Esophagus muscularis mucosa (tissue), 4 donors: ENCODE data around the gene RNF19B. TPM values are rescaled to one million over a fixed set of nuclear protein-coding genes. Genes with fewer than 3 reads are reported as not detected.
"Not testable (repeated sequence)": the region's sequence is repeated elsewhere in the genome, so short reads cannot be mapped to it uniquely, and the experiment has no call there.

ENCODE experiments used
- DNase-seq: peaks from one replicate; pipeline ENCODE4 v3.0.0-alpha.2; 2017; ENCODE audit errors: extremely low spot score
- H3K27ac ChIP-seq, 4 donors: fragments of 200-600 bp; sonication (generic); replicated peaks in 1 of 4; 1 replicate in 3 of 4; 2 replicates in 1 of 4; pipeline ENCODE4 v1.5.1; 2016 to 2019; ENCODE audit warnings: mild to moderate bottlenecking in 1 of 4
- H3K27me3 ChIP-seq, 4 donors: fragments of 200-600 bp; sonication (generic); one replicate each; pipeline versions ENCODE4 v1.5.1 to v1.6.0; 2016 to 2019
- H3K36me3 ChIP-seq, 4 donors: fragments of 200-600 bp; sonication (generic); one replicate each; pipeline ENCODE4 v1.5.1; 2016 to 2019
- H3K4me1 ChIP-seq, 4 donors: fragments of 200-600 bp; sonication (generic); one replicate each; pipeline ENCODE4 v1.5.1; 2016 to 2019
- H3K4me3 ChIP-seq, 4 donors: fragments of 200-600 bp; sonication (generic); 1 replicate in 2 of 4; 2 replicates in 2 of 4; pipeline ENCODE4 v1.5.1; 2016 to 2019; ENCODE audit warnings: mild to moderate bottlenecking in 4 of 4, moderate library complexity in 1 of 4
- H3K9me3 ChIP-seq, 4 donors: fragments of 200-600 bp; sonication (generic); 1 replicate in 3 of 4; 2 replicates in 1 of 4; pipeline ENCODE4 v1.5.1; 2016 to 2019
- EP300 ChIP-seq: sonication (generic); formaldehyde crosslinking; IDR thresholded peaks from one replicate; pipeline ENCODE4 v1.6.1; 2017; ENCODE audit warnings: antibody characterized with exemption
- POLR2A ChIP-seq: fragments of 450-650 bp; IDR thresholded peaks from one replicate; pipeline ENCODE4 v1.6.1; 2017; ENCODE audit warnings: antibody characterized with exemption, moderate library complexity, mild to moderate bottlenecking, low read depth
- POLR2AphosphoS5 ChIP-seq, 2 donors: sonication (generic); formaldehyde crosslinking; IDR thresholded peaks; one replicate each; pipeline ENCODE4 v1.6.1; 2017; ENCODE audit warnings: antibody characterized with exemption in 2 of 2
- WGBS: methylation state at CpG from one replicate; pipeline ENCODE4 v1.1.5; 2018; 5-methylcytosine and 5-hydroxymethylcytosine counted together
- intact Hi-C: fragments of 100-400 bp; cut with DNase I; formaldehyde crosslinking; loops from one replicate; pipeline ENCODE4 v1.15.1; 2023
- total RNA-seq, 4 donors: library from RNA; depleted of rRNA; stranded (reverse); fragments of >200 nt; gene quantifications; one replicate each; pipeline versions ENCODE4 v1.1.0 to v1.2.1, GENCODE V29; 2016
- TF ChIP-seq, protein P1 (sequence below), 3 experiments: fragments of 200-600 bp in 2 of 3; fragments of 450-650 bp in 1 of 3; sonication (generic) in 2 of 3; IDR thresholded peaks; one replicate each; pipeline ENCODE4 v1.5.1; 2017 to 2019; ENCODE audit warnings: antibody characterized with exemption in 3 of 3, mild to moderate bottlenecking in 2 of 3, moderate library complexity in 1 of 3

Gene RNF19B
- total RNA-seq, 4 donors from 2014 or later = 16.2 to 32.3 (median 22.7) TPM

DNA sequence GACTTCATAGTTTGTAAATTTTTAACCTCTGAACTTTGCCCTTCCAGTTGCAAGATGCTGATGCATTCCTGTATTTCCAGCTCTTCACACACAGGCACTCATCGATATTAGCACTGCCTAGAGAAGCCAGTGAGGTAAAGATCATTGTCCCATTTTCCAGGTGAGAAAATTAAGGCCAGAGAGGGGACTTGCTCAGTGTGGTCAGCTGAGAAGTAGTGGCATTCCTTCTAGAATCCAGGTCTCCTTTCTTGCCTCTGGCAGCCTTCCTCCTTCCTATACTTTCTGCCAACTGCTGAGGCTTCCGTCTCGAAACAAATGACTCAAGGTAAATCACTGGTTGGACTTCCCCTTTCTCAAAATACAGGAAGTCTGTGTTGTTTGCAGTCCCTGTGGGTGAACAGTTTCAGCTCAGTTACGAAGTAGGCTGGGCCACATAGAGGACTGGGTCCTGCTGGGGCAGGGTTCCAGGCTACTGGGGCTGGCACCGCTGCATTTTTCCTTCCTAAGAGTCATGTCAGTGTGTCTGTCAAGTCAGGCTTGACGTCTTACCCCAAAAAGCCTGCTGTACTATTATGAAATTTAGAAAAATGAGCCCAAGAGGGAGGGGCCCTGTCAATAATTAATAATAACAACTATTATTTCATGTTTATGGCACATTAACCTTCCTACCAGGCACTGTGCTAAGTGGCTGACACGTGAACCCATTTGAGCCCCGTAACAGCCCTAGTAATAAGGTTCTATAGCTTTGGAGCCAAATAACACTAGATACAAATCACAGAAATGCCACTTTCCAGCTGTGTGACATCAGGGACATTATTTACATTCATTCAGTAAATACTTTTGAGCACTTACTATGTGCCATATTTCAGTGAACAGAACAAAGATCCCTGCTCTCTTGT lies 16.6 kb upstream of the RNF19B start:
- TF ChIP-seq POLR2A (no peak), POLR2AphosphoS5 (IDR thresholded peaks at IDR 0.05) (peak; percentile 69 to 73)
- intact Hi-C loops = no loop called here
- Histone ChIP-seq H3K9me3 (no peaks in the 10 kb centered on the region), H3K4me3 (no peak overlapping the region), H3K27me3 (no peaks in the 10 kb centered on the region), H3K36me3 (no peaks in the 10 kb centered on the region), H3K27ac (peak overlapping the region; percentile 46 to 59 (median 52)), H3K4me1 (peaks cover 0 to 30% (median 12%) of the 10 kb centered on the region in 4 donors)
- DNase-seq = no peak
- WGBS = 47% methylated on average over 8 of the region's 8 CpGs

DNA sequence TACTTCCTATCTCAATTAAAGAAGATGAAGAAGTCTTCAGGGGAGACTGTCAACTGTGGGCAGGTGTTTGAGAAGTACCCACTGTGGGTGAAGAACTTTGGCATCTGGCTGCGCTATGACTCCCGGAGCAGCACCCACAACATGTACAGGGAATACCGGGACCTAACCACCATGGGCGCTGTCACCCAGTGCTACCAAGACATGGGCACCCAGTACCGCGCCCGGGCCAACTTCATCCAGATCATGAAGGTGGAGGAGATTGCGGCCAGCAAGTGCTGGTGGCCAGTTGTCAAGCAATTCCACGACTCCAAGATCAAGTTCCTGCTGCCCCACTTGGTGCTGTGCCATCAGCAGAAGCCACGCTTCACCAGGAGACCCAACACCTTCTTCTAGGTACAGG lies 15.5 kb upstream of the RNF19B start:
- Histone ChIP-seq H3K27ac (no peak overlapping the region), H3K36me3 (no peaks in the 10 kb centered on the region), H3K9me3 (no peaks in the 10 kb centered on the region), H3K27me3 (no peaks in the 10 kb centered on the region), H3K4me1 (peaks cover 0 to 29% (median 12%) of the 10 kb centered on the region in 4 donors), H3K4me3 (no peak overlapping the region)
- intact Hi-C loops = no loop called here
- WGBS = 98% methylated on average over 7 of the region's 10 CpGs
- TF ChIP-seq POLR2AphosphoS5 (IDR thresholded peaks at IDR 0.05) (no peak), POLR2A (no peak), EP300 (no peak)
- TF ChIP-seq, protein P1, sequence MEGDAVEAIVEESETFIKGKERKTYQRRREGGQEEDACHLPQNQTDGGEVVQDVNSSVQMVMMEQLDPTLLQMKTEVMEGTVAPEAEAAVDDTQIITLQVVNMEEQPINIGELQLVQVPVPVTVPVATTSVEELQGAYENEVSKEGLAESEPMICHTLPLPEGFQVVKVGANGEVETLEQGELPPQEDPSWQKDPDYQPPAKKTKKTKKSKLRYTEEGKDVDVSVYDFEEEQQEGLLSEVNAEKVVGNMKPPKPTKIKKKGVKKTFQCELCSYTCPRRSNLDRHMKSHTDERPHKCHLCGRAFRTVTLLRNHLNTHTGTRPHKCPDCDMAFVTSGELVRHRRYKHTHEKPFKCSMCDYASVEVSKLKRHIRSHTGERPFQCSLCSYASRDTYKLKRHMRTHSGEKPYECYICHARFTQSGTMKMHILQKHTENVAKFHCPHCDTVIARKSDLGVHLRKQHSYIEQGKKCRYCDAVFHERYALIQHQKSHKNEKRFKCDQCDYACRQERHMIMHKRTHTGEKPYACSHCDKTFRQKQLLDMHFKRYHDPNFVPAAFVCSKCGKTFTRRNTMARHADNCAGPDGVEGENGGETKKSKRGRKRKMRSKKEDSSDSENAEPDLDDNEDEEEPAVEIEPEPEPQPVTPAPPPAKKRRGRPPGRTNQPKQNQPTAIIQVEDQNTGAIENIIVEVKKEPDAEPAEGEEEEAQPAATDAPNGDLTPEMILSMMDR (IDR thresholded peaks at IDR 0.05) = no peak
- no peak for DNase-seq

DNA sequence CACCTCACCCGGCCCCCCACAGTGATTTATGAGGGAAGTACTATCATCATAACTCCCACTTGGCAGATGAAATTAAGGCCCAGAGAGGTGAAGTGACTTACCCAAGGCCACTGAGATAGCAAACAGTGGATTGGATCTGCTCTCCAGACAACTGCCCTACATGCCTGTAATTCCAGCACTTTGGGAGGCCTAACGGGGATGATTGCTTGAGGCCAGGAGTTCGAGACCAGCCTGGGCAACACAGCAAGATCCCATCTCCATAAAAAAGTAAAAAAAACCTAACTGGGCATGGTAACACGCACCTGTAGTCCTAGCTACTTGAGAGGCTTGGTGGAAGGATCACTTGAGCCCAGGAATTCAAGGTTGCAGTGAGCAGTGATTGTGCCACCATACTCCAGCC lies 14.2 kb upstream of the RNF19B start:
- TF ChIP-seq, protein P1 (IDR thresholded peaks at IDR 0.05) = no peak
- TF ChIP-seq POLR2A (no peak), EP300 (no peak), POLR2AphosphoS5 (IDR thresholded peaks at IDR 0.05) (no peak)
- Histone ChIP-seq H3K4me1 (peaks cover 0 to 18% (median 6%) of the 10 kb centered on the region in 4 donors), H3K27ac (no peak overlapping the region), H3K4me3 (no peak overlapping the region), H3K9me3 (no peaks in the 10 kb centered on the region), H3K27me3 (no peaks in the 10 kb centered on the region), H3K36me3 (no peaks in the 10 kb centered on the region)
- intact Hi-C loops = no loop called here
- WGBS = 98% methylated on average over 4 of the region's 4 CpGs
- no peak for DNase-seq

DNA sequence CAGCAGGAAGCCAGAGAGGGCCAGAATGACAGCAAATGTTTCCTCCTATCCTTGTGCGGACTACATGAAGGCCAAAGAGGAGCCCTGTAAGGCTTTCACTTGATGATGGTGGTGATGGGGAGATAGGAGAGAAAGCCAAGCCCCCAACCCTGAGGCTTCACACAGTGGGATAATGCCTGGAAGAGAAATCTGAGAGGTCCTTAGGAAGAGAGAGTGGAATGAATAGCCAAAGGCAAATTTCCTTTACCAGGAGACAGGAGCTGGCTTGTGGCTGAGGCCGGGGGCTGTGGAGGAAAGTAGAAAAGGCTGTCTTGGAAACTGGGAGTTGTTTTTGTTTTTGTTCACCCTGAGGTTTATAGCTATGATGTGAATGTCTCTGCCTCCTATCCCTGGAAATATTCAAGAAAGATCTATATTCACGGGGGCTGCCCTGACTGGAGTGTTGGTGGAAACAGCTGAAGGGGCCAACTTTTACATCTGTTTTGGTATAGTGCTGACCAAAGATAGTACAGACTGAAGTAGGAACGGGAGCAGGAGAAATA lies 13.0 kb upstream of the RNF19B start:
- Histone ChIP-seq H3K4me1 (peaks cover 5 to 27% (median 12%) of the 10 kb centered on the region in 4 donors), H3K27me3 (no peaks in the 10 kb centered on the region), H3K4me3 (no peak overlapping the region), H3K27ac (no peak overlapping the region), H3K36me3 (no peaks in the 10 kb centered on the region), H3K9me3 (no peaks in the 10 kb centered on the region)
- DNase-seq = no peak
- intact Hi-C loops = no loop called here
- TF ChIP-seq POLR2A = no peak
- TF ChIP-seq, protein P1 (IDR thresholded peaks at IDR 0.05) = no peak
- TF ChIP-seq POLR2AphosphoS5 (IDR thresholded peaks at IDR 0.05) = no peak
- TF ChIP-seq EP300 = no peak
- 77% methylated on average over 4 of the region's 4 CpGs for WGBS

DNA sequence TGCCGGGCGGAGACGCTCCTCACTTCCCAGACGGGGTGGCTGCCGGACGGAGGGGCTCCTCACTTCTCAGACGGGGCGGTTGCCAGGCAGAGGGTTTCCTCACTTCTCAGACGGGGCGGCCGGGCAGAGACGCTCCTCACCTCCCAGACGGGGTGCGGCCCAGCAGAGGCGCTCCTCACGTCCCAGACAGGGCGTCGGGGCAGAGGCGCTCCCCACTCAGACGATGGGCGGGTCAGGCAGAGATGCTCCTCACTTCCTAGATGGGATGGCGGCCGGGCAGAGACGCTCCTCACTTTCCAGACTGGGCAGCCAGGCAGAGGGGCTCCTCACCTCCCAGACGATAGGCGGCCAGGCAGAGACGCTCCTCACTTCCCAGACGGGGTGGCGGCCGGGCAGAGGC lies 10.4 kb upstream of the RNF19B start:
- intact Hi-C loops, H3K27ac ChIP-seq, H3K4me3 ChIP-seq, H3K9me3 ChIP-seq, DNase-seq, H3K27me3 ChIP-seq, H3K36me3 ChIP-seq: not testable (repeated sequence)
- peaks cover 6 to 12% (median 11%) of the 10 kb centered on the region in 4 donors for H3K4me1 ChIP-seq
- WGBS = 90% methylated on average over 6 of the region's 30 CpGs

DNA sequence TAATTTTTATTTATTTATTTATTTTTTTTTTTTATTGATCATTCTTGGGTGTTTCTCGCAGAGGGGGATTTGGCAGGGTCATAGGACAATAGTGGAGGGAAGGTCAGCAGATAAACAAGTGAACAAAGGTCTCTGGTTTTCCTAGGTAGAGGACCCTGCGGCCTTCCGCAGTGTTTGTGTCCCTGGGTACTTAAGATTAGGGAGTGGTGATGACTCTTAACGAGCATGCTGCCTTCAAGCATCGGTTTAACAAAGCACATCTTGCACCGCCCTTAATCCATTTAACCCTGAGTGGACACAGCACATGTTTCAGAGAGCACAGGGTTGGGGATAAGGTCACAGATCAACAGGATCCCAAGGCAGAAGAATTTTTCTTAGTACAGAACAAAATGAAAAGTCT lies 8.8 kb upstream of the RNF19B start:
- peak overlapping the region in 1 of 4 donors; percentile 70 for H3K27ac ChIP-seq
- intact Hi-C loops, H3K27me3 ChIP-seq, H3K9me3 ChIP-seq, DNase-seq, H3K36me3 ChIP-seq: not testable (repeated sequence)
- H3K4me1 ChIP-seq = peaks cover 6 to 15% (median 14%) of the 10 kb centered on the region in 4 donors
- H3K4me3 ChIP-seq = peak overlapping the region; percentile 56 to 80 (median 69)
- 42% methylated on average over 4 of the region's 6 CpGs for WGBS
